ENCODE results near the gene NTHL1.

DNA sequence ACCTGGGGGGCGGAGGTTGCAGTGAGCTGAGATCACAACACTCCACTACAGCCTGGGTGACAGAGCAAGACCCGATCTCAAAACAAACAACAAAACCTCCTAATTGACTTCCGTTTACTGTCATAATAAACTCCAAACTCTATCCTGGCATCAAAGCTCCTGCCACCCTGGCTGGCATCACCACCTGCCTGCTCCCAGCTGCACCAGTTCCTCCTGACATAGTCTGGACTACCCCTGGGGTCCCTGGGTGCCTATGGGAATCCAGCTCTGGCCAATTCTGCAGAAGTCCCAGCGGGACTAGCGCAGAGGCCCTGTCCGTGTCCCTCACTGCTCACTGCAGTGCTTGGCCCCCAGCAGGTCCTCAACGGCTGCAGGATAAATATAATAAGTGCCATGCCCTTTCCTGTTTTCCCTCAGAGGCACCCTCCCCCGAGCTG is 723 bp downstream of the NTHL1 start:
- TF ChIP-seq EZH2 (IDR thresholded peaks at IDR 0.05) (no peak), FOXP2 (optimal IDR thresholded peaks at IDR 0.05; ENCODE audit: control extremely low read depth, extremely low read length, insufficient read depth) (no peak)

Measured in SK-N-MC (cell line).